ENCODE measurements around the gene PDLIM1.

PDLIM1 gene

DNA sequence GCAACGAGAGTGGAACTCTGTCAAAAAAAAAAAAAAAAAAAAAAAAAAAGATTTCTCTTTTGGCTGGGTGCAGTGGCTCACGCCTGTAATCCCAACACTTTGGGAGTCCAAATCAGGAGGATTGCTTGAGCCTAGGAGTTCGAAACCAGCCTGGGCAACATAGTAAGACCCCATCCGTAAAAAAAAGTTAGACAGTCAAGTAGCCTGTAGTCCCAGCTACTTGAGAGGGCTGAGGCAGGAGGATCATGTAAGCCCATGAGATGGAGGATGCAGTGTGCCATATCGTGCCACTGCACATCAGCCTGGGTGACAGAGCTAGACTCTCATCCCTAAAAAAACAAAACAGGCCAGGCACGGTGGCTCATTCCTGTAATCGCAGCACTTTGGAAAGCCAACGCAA is 25.2 kb downstream of the PDLIM1 start:
- DNase-seq = no peak

DNA sequence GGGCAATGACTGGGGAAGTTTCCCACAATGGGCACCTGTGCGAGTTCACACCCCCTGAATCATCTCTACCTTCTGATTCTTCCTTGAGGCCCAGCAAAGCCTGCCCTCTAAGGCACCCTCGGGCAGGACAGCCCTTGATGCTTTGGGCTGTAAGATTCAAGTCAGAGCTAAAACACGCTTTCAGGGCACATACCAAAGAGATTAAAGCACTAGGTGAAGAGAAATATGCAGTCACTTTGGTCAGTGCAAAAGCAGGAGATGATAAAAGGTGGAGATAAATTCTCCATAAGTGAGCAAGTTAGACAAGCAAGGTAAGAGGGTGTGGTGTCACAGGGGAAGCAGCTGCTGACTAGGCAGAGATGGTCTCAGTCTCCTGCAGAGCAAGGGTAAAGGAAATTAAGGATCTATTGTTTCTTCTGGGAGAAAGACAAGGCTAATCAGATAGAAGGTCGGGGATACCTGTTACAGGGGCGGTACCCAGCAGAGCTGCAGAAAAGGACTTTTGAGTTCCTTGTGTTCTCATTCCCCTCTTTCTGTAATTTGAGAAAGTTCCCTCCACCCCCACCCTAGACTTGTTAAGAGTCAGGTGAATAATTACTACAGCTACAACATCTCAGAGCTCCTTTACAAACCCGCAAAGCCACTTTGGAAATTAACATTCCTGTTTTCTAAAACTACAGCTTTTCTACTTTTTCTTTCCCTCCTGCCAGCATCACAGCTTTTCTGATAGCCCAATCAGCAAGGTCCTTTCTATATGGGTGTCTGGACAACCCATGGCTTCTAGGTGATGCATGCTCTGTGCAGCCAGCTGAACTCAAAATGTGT is 26.4 kb downstream of the PDLIM1 start:
- DNase-seq = no peak

DNA sequence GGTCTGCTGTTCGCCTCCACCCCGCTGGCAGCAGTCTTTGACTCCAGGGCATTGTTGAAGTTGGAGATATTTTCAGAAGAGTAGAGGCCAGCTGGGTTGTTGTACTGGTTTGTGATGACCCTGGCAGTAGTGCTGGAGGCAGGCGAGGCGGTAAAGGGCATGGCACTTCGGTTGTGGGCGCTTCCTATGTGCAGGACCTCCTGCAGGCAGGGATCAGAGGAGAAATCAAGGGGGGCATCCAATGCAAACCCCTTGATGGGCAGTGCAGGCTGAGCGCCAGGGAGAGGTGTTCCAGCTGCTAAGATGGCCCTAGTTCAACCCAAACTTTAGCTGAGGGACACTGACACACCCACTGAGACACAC is 27.0 kb downstream of the PDLIM1 start:
- DNase-seq = no peak

DNA sequence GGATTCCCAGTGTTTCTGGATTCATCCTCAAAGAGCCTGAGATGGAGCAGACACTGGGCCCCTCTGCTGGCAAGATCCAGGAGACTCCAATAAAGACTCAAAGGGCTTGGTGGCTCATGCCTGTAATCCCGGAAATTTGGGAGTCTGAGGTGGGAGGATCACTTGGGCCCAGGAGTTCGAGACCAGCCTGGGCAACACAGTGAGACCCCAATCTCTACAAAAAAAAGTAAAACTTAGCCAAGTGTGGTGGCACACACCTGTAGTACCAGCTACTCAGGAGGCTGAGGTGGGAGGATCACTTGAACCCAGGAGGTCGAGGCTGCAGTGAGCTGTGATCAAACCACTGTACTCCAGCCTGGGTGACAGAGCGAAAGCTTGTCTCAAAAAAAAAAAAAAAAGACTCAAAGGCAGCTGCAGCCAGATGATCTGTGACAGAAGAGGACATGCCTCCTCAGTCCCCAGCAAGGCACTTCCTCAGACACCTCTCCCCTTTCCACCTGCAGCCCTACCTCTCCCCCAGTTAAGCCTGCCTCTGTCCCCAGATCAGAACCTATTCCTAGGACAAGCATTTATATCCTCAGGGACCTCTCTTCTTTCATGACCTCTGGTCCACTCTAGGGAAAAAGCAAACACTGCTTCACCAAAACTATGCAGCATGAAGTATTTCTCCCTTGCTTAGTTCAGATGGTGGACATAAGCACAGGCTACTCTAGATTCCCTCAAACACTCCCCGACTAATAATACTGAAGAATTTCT is 27.9 kb downstream of the PDLIM1 start:
- no peak for DNase-seq

DNA sequence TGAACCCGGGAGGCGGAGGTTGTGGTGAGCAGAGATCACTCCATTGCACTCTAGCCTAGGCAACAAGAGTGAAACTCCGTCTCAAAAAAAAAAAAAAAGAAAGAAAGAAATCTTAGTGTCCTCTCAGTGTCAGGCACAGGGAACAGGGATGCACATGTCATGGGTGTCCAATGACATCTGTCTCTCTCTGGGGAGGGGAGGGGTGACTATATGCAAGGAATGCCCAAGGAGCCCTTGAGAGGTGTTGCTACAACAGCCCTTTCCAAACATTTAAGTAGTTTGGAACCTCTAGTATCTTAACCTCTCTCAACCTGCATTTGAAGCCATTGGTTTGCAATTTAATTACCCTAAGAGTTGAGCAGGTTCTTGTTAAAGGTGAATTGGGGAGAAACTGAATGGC is 28.9 kb downstream of the PDLIM1 start:
- no peak for DNase-seq

DNA sequence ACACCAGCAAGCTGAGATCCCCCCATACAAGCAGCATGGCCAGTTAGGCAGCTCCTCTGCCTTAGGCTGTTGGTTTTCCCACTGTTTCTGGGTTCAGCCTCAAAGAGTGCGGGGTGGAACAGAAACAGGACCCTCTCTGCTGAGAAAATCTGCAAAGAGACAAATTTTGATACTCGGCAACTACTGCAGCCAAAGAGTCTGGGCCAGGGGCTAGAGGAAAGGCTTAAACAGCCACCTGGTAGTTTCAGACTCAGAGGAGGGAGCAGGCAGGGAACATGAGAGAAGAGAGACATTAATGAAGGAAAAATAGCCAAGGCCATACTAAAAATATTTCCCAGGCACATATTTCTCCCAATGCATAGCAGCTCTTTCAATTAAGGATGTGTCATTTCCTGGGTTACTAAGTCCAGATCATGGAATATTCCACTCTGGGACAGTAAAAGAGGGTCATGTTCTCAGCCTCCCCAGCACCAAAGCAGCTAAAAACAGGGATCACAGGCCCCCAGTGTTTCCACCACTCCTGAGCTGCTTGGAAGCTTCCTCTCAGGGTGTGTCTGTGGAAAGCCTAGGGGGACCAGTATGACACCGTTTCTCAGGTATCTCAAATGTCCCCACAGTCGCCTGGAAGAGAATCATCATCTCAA is 29.8 kb downstream of the PDLIM1 start:
- no peak for DNase-seq

DNA sequence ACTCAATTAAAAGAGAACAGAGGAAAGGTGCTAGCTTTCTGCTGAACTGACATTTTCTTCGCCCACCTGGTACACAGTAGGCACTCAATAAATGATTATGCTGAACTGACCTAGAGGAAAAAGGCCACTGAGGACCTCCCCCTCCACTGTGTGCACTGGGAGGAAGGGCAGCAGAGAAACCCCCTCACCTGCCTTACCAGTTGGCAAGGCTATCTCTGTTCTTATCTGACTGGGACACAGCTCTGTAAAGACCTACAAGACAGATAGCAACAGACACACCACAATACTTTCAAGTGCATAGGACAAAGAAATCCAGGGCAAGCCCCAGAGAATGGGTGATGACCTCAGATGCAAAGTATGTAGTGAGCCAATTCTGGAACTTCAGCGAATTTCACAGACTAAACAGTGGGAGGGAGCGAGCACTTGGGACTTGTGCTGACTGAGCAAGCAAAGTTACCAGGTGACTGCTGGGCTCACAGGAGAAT is 30.4 kb downstream of the PDLIM1 start:
- DNase-seq = no peak

DNA sequence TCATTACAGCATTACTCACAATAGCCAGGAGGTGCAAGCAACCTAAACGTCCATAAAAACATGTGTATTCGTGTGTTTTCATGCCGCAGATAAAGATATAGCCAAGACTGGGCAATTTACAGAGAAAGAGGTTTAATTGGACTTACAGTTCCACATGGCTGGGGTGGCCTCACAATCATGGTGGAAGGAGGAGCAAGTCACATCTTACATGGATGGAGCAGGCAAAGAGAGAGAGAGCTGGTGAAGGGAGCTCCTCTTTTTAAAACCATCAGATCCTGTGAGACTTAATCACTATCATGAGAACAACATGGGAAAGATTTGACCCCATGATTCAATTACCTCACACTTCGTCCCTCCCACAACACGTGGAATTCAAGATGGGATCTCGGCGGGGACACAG is 33.0 kb downstream of the PDLIM1 start:
- DNase-seq = no peak

DNA sequence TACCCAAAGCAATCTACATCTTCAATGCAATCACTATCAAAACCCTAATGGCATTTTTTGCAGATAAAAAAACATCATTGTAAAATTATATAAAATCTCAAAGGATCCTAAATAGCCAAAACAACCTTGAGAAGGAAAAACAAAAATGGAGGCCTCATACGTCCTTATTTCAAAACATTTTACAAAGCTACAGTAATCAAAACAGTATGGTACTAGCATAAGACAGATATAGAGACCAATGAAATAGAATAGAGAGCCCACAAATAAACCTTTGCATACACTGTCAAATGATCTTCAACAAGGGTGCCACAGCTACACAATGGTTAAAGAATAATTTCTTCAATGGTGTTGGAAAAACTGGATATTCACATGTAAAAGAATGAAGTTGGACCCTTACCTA is 34.5 kb downstream of the PDLIM1 start:
- no peak for DNase-seq

DNA sequence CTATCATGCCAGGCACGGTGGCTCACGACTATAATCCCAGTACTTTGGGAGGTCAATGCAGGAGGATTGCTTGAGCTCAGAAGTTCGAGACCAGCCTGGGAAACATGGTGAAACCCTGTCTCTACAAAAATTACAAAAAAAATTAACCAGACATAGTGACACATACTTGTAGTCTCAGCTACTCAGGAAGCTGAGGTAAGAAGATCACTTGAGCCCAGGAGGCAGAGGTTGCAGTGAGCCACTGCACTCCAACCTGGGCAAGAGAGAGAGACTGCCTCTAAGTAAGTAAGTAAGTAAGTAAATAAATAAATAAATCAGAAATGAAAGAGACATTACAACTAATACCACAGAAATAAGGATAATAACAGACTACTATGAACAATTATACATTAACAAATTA is 36.2 kb downstream of the PDLIM1 start:
- no peak for DNase-seq

DNA sequence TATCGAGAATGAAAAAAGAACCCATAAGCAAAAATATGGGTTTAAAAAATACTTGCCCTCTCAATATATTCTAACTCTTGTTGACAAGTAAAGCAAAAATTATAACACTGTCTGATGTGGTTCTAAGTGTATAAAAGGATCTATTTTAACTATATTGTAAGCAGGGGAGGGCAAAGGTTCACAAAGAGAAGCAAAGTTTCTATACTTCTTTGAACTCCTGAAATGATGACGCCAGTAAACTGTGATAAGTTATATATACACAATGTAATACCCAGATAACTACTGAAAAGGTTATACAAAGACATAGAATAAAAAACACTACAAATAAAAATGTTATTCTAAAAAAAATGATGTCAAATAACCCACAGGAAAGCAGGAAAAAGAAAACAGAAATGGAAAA is 37.1 kb downstream of the PDLIM1 start:
- DNase-seq = no peak

DNA sequence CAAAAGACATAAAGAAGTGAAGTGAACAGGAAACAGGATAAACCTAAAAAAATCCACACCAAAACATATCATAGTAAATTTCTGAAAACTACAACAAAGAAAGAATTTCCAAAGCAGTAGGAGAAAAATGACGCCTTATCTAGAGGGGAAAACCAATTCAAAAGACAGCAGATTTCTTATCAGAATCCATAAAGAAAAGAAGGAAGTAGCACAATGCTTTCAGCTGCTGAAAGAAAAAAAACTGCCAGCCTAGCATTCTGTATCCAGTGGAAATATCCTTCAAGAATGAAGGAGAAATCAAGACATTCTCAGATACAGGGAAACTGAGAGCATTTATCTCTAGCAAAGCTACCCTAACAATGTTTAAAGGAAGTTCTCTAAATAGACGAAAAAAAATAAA is 37.8 kb downstream of the PDLIM1 start:
- DNase-seq = no peak

DNA sequence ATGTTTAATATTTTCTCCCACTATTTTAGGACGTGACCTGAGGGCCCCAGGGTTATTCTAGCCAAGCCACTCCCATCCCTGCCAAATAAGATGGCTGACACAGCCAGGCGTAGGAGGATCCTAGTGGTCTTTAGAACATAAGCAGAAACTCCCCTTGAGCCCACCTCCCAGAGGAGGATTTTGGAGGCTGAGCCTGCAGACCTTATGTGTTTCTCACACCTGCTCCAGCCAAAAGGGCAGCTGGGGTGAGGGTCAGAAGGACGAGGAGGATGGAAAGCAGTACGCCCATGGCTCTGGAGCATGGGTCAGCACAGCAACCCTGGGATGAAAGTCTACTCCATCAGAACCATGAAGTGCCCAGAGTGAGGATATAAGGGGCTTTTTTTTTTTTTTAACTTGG is 39.9 kb downstream of the PDLIM1 start:
- DNase-seq = no peak

DNA sequence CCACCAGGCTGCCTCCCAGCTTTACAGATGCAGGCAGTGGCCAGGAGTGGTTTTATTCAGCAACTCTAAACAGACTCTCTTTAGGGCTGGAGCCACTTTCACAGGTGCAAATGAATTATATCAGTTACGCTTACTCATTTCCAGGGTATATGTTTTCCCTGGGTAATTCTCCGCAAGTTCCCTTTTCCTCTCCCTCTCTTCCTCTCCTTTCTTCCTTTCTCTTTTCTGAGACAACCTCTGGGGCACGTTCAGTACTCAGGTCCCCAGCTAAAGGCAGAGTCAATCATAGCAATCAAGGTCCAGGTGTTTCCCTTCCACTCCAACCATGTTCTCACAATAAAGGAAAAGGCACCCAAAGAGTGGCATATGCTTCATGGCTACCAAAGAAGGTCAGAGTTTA is 41.3 kb downstream of the PDLIM1 start:
- DNase-seq = no peak

DNA sequence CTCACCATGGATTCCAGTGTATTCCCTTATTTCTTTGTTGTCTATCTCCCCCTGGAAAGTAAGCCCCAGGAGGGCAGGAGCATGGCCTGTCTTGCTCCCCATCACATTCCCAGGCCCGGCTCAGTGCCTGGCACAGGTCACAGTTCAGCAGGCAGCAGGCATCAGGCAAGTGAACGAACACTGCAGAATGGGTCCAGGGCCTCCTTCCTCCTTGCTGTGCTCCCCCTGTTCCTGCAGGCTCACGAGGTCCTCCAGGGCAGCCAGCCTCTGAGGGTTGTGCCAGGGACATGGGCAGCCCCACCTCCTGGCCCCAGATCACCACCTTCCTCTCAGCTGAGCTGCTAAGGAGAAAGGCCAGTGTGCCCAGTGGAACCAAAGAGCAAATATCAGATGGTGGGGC is 41.8 kb downstream of the PDLIM1 start:
- DNase-seq = peak in 1 of 56 donors; percentile 5

DNA sequence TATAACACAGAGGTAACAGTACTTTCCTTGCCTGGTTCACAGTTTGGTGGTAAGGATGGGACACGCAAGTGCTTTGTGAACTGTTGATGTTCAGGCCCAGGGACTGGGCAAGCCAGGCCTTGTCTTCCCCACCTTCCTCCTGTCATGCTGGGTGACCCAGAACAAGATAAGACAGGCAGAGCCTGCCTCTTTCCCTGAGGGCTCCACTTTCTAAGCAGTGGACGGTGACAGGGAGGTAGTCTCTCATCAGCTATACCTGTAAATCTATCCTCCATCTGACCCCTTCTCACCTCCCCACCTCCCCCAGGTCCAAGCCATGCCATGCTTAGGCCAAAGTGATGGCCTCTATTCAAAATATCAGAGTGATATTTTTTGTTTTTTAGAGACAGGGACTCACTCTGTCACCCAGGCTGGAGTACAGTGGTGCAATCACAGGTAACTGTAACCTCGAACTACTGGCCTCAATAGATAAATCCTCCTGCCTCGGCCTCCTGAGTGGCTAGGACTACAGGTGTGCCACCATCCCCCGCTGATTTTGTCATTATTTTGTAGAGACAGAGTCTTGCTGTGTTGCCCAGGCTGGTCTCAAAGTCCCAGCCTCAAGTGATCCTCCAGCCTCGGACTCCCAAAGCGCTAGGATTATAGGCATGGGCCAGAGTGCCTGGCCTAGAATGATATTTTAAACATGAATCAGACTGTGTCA is 42.8 kb downstream of the PDLIM1 start:
- no peak for DNase-seq

DNA sequence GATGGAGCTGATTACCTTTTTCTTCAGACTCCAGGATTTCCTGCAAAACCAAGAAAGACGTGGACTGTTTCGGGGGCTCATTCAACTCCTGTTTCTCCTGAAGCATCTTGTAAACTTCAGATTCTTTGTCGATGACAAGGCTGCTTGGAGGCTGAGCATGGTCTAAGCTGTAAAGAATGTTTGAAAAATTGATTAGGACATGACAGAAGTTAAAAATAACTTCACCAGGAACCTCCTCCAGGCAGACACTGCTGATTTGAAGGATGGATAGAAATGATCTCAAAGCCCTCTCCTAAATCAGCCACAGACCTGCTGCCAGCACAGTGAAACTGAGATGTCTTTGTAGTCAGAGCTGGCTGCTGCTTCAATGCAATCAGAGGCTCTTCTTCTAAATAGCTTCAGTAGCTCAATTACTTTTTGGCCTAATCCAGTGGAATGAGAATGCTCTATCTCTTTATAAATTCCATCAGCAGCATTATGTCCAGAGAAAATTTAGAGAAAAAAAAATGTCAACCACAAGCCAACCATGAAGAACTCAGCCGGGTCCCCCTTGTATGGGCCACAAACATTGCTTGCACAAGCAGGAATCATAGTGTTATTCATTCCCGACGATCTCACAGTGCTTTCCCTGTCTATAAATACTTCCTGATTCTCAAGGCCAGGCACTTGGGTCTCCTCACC is 43.5 kb downstream of the PDLIM1 start:
- no peak for DNase-seq

DNA sequence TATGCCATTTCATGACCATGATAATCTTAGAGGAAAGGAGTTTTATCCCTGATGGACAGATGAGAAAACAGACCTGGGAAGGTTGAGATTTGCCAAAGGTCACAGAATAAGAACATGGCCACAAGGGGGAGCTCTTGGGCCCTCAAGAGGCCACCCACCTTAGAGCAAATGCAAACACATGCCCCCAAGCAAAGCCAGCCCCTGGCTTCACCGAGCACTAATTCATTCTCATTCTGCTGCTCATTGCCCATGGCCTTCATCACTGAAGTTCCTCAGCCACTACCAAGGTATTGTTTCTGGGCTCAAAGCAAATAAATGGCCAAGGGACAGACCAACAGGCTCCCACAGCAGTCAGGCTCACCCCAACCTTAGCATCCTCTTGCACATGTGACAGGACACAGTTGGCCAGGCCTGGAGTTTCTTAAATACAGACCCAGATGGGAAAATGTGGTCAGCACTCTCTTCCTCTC is 44.2 kb downstream of the PDLIM1 start:
- peak in 27 of 56 donors; percentile 2 to 69 (median 14) for DNase-seq

DNA sequence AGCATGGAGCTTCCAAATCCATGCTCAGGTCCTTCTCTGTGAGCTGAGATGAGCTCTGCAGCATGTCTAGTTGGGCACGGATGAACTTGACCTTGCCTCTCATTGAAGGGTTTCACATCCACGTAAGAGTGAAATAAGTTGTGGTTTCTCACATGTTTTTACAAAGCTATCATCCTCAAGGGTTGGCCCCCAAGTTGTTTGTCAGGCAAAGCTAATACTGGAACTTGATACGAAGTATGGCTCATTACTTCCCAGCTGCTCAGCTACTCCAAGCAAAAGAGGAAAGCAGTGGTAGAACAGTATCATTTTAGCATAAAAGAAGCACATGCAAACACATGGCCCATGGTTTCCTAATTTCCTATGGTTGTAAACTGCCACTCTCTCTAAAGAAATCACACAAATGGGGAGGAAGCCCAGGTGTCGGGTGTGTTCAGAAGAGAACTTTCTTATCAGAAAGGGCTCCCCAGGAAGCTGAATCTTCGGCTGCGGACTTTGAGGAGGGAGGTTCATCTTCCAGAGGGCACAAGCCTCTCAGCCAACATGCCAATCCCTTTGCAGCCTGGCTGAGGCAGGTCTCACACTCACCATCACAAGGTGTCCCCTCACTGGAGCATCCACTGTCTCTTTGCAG is 45.3 kb downstream of the PDLIM1 start:
- DNase-seq = no peak

DNA sequence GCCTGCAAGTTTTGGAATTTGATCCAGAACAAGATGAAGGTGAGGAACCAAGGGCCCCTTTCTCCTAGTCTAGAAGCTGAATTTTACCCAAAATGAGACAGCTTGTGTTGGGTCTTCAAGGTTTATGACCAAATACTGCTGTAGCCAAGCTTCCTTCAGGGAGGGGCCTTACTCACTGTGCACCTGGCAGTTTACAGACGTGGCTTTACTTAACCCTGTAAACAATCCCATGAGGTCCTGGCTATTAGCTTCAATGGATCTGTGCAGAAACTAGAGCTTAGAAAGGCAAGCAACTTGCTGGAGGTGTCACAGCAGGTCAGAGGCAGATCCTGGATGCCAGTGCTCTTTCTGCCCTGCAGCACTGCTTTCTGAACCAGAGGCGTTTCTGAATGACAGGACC is 46.7 kb downstream of the PDLIM1 start:
- no peak for DNase-seq

DNA sequence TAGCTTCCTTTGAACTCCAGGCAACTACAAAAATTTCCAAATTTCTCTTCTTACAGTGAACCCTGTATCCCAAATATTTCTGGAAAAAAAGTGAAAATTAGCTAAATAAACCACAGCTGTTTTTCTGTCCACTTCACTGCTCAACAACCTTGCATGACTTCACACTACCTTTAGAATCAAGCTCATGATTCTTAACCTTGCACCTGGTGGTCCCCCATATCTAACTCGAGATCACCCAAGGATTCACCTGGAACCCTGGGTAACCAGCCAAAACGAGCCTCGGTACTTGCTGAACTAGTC is 47.5 kb downstream of the PDLIM1 start:
- DNase-seq = no peak
